Measurements from ENCODE around the gene GLIPR2. TPM values are rescaled to one million over a fixed set of nuclear protein-coding genes. Genes with fewer than 3 reads are reported as not detected.
"Not testable (repeated sequence)": the region's sequence is repeated elsewhere in the genome, so short reads cannot be mapped to it uniquely, and the experiment has no call there.

Gene GLIPR2
- polyA plus RNA-seq, 1 experiment, result 115 TPM

- H3K27me3 ChIP-seq (ENCODE audit: control insufficient read depth, insufficient read depth, low read length), result no peaks in the 10 kb centered on the region
- H3K27ac ChIP-seq (ENCODE audit: low read depth, low read length), result no peak overlapping the region
- no peak overlapping the region for H3K4me3 ChIP-seq (ENCODE audit: low read depth, low read length)
- no peak for TF ChIP-seq CTCF (IDR thresholded peaks at IDR 0.05; ENCODE audit: low read depth, low read length)
- POLR2A ChIA-PET, result no interaction called here
- DNase-seq (ENCODE audit: low read depth, low spot score), result no peak
- H3K9me3 ChIP-seq (ENCODE audit: control insufficient read depth, insufficient read depth, low read length), result peaks cover 4% of the 10 kb centered on the region; the same call in 1 of the 2 replicates
- CTCF ChIA-PET, result interaction anchor here (0.9 kb wide), 1 partner anchor 10 kb away, joined by 3 read pairs; no protein-coding TSS in a partner anchor
Observed at GRCh38 chr9:36158917-36159316, 22.4 kb downstream of the GLIPR2 start.

- H3K4me3 ChIP-seq (ENCODE audit: low read depth, low read length); POLR2A ChIA-PET; DNase-seq (ENCODE audit: low read depth, low spot score); H3K27ac ChIP-seq (ENCODE audit: low read depth, low read length); H3K27me3 ChIP-seq (ENCODE audit: control insufficient read depth, insufficient read depth, low read length); H3K9me3 ChIP-seq (ENCODE audit: control insufficient read depth, insufficient read depth, low read length): not testable (repeated sequence)
- CTCF ChIA-PET, result interaction anchor here (0.9 kb wide), 1 partner anchor 10 kb away, joined by 3 read pairs; no protein-coding TSS in a partner anchor
Observed at GRCh38 chr9:36159509-36159908, 23.0 kb downstream of the GLIPR2 start.

GRCh38 chr9:36160126-36160525 lies 23.6 kb downstream of the GLIPR2 start:
- CTCF ChIA-PET, result not testable (repeated sequence)

GRCh38 chr9:36161187-36161586 lies 24.7 kb downstream of the GLIPR2 start:
- Histone ChIP-seq H3K9me3 (ENCODE audit: control insufficient read depth, insufficient read depth, low read length) (peaks cover 4% of the 10 kb centered on the region), H3K4me3 (ENCODE audit: low read depth, low read length) (no peak overlapping the region), H3K27me3 (ENCODE audit: control insufficient read depth, insufficient read depth, low read length) (no peaks in the 10 kb centered on the region), H3K27ac (ENCODE audit: low read depth, low read length) (no peak overlapping the region)
- TF ChIP-seq CTCF (IDR thresholded peaks at IDR 0.05; ENCODE audit: low read depth, low read length), result no peak
- ChIA-PET CTCF (interaction anchor here (0.6 to 0.7 kb wide), 2 partner anchors 28 to 61 kb away, joined by 3 read pairs; no protein-coding TSS in a partner anchor), POLR2A (interaction anchor here (0.6 to 0.9 kb wide), 2 partner anchors 8 to 29 kb away, joined by 3 to 5 read pairs; no protein-coding TSS in a partner anchor)
- DNase-seq (ENCODE audit: low read depth, low spot score), result no peak

More at GRCh38 chr9:36160126-36160525, 23.6 kb downstream of the GLIPR2 start:
- H3K4me3 ChIP-seq (ENCODE audit: low read depth, low read length); H3K27me3 ChIP-seq (ENCODE audit: control insufficient read depth, insufficient read depth, low read length); DNase-seq (ENCODE audit: low read depth, low spot score); H3K9me3 ChIP-seq (ENCODE audit: control insufficient read depth, insufficient read depth, low read length); H3K27ac ChIP-seq (ENCODE audit: low read depth, low read length); POLR2A ChIA-PET: not testable (repeated sequence)

DNA sequence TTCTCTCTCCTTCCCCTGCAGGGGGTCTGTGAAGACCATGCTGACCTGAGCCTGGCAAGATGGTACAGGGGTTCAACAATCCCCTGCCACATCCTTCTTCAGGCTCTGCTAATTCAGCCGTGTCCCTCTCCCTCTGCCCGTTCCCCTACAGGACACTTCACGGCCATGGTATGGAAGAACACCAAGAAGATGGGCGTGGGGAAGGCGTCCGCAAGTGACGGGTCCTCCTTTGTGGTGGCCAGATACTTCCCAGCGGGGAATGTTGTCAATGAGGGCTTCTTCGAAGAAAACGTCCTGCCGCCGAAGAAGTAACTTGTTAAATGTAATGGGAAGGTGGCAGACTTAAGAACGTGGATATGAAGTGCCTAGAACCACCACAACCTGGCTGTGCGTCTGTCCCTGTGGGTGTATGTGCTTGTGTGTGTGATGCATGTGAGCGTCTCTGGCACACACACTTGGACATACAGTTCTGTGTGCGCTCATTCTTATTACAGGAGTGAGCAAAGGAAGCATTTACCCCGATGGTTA lies 25.7 kb downstream of the GLIPR2 start:
- H3K27me3 ChIP-seq (ENCODE audit: control insufficient read depth, insufficient read depth, low read length), result no peaks in the 10 kb centered on the region
- ChIA-PET CTCF (interaction anchor here (0.8 to 3.3 kb wide), 3 partner anchors 13 to 280 kb away, joined by 3 to 11 read pairs (median 8); no protein-coding TSS in a partner anchor), POLR2A (interaction anchor here (2.7 kb wide), 1 partner anchor 28 kb away, joined by 7 read pairs; the partner anchor contains the start of gene CLTA)

More for the DNA sequence above, 25.7 kb downstream of the GLIPR2 start:
- Histone ChIP-seq H3K27ac (ENCODE audit: low read depth, low read length) (no peak overlapping the region), H3K9me3 (ENCODE audit: control insufficient read depth, insufficient read depth, low read length) (no peaks in the 10 kb centered on the region; the same call in 1 of the 2 replicates), H3K4me3 (ENCODE audit: low read depth, low read length) (no peak overlapping the region)
- no peak for DNase-seq (ENCODE audit: low read depth, low spot score)
- no peak for TF ChIP-seq CTCF (IDR thresholded peaks at IDR 0.05; ENCODE audit: low read depth, low read length)

Data from AG04450 (cell line).